Fibroblast of lung (primary cell): Measurements from ENCODE around the gene C2orf74. TPM values are rescaled to one million over a fixed set of nuclear protein-coding genes. Genes with fewer than 3 reads are reported as not detected.

ENCODE experiments used
- DNase-seq, 2 donors: peaks; one replicate each; pipeline versions ENCODE4 v3.0.0 to v3.0.0-alpha.2; 2010; ENCODE audit warnings: low read depth in 2 of 2
- H2AFZ ChIP-seq: 2 replicates; pipeline ENCODE4 v1.5.1; 2012; ENCODE audit warnings: low read length, control low read depth, inconsistent platforms
- H3K27ac ChIP-seq: 2 replicates; pipeline ENCODE4 v1.5.1; 2011; ENCODE audit warnings: low read length, control low read depth; ENCODE audit not compliant: insufficient read depth
- H3K27me3 ChIP-seq: 2 replicates; pipeline ENCODE4 v1.5.1; 2011; ENCODE audit warnings: mild to moderate bottlenecking, low read length; ENCODE audit not compliant: control insufficient read depth, insufficient read depth
- H3K36me3 ChIP-seq: 2 replicates; pipeline ENCODE4 v1.5.1; 2011; ENCODE audit warnings: low read length; ENCODE audit not compliant: control insufficient read depth, insufficient read depth
- H3K4me1 ChIP-seq: 2 replicates; pipeline ENCODE4 v1.5.1; 2011; ENCODE audit warnings: low read length; ENCODE audit not compliant: control insufficient read depth, insufficient read depth; ENCODE audit errors: extremely low read depth
- H3K4me2 ChIP-seq: 2 replicates; pipeline ENCODE4 v1.5.1; 2011; ENCODE audit warnings: low read length, control low read depth; ENCODE audit not compliant: insufficient read depth; ENCODE audit errors: extremely low read depth
- H3K4me3 ChIP-seq, 4 experiments: fragments of 200-600 bp in 1 of 4; sonication (generic) in 1 of 4; replicated peaks in 1 of 4; 2 replicates each; pipeline ENCODE4 v1.5.1; 2011 to 2016; ENCODE audit warnings: low read length in 4 of 4, low read depth in 3 of 4, mild to moderate bottlenecking in 3 of 4, control low read depth in 2 of 4, inconsistent platforms in 1 of 4, mixed read lengths in 1 of 4; ENCODE audit not compliant: insufficient read depth in 1 of 4; ENCODE audit errors: control extremely low read depth in 1 of 4
- H3K79me2 ChIP-seq: 2 replicates; pipeline ENCODE4 v1.5.1; 2012; ENCODE audit warnings: mild to moderate bottlenecking, low read length, inconsistent platforms; ENCODE audit not compliant: control insufficient read depth, insufficient read depth
- H3K9ac ChIP-seq: 2 replicates; pipeline ENCODE4 v1.5.1; 2011; ENCODE audit warnings: mild to moderate bottlenecking, low read length, control low read depth; ENCODE audit not compliant: insufficient read depth
- H3K9me3 ChIP-seq: 2 replicates; pipeline ENCODE4 v1.5.1; 2012; ENCODE audit warnings: low read depth, low read length; ENCODE audit not compliant: control insufficient read depth, insufficient read depth
- H4K20me1 ChIP-seq: 2 replicates; pipeline ENCODE4 v1.5.1; 2011; ENCODE audit warnings: low read length; ENCODE audit not compliant: control insufficient read depth, insufficient read depth; ENCODE audit errors: extremely low read depth
- EZH2 ChIP-seq: IDR thresholded peaks from 2 replicates; pipeline ENCODE4 v1.5.1; 2012; ENCODE audit warnings: low read length, control low read depth, mild to moderate bottlenecking; ENCODE audit errors: missing control alignments
- polyA plus RNA-seq, 2 donors: library from polyadenylated mRNA; depleted of rRNA in 1 of 2; stranded (reverse) in 1 of 2; unstranded in 1 of 2; fragments of >200 nt; gene quantifications; 2 replicates each; pipeline ENCODE4 v1.2.1, GENCODE V29; 2011 to 2012; ENCODE audit warnings: missing spikeins in 1 of 2
- total RNA-seq: library from RNA; depleted of rRNA; stranded (reverse); fragments of >200 nt; gene quantifications from 2 replicates; pipeline ENCODE4 v1.2.1, GENCODE V29; 2014
- TF ChIP-seq, protein P1 (sequence below), 2 donors: IDR thresholded peaks in 1 of 2; conservative IDR thresholded peaks in 1 of 2; 1 replicate in 1 of 2; 2 replicates in 1 of 2; pipeline ENCODE4 v1.5.1; 2011 to 2012; ENCODE audit warnings: low read length in 2 of 2, control low read depth in 1 of 2, inconsistent platforms in 1 of 2, low read depth in 1 of 2, mild to moderate bottlenecking in 1 of 2

Gene C2orf74
- total and polyA plus RNA-seq, 2 donors (not counting 1 experiment from before 2014, with no cell fraction given): 21.5 to 44.0 TPM

DNA sequence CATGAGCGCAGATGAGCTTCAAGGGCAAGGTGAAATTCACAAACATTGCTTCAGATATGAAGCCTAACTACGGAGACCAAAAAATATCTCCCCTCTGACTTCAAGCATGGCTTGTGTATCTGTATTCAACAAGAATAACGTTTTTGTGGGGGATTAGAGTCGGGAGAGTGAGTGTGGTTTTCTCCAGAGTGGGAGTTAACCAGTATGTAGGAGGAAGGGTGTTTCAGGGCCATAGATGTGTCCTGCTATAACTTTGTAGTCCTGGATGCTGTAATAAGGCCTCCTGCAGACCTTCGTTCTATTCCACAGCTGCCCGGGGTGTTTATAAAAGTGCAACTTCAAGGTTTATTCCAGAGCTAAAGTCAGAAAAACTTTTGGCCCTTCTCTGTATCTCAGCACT is 12.9 kb upstream of the C2orf74 start:
- no peaks in the 10 kb centered on the region for H3K27me3 ChIP-seq
- no peak overlapping the region for H2AFZ ChIP-seq
- H3K27ac ChIP-seq: no peak overlapping the region
- no peak overlapping the region for H3K9ac ChIP-seq
- no peak for TF ChIP-seq EZH2
- TF ChIP-seq, protein P1, sequence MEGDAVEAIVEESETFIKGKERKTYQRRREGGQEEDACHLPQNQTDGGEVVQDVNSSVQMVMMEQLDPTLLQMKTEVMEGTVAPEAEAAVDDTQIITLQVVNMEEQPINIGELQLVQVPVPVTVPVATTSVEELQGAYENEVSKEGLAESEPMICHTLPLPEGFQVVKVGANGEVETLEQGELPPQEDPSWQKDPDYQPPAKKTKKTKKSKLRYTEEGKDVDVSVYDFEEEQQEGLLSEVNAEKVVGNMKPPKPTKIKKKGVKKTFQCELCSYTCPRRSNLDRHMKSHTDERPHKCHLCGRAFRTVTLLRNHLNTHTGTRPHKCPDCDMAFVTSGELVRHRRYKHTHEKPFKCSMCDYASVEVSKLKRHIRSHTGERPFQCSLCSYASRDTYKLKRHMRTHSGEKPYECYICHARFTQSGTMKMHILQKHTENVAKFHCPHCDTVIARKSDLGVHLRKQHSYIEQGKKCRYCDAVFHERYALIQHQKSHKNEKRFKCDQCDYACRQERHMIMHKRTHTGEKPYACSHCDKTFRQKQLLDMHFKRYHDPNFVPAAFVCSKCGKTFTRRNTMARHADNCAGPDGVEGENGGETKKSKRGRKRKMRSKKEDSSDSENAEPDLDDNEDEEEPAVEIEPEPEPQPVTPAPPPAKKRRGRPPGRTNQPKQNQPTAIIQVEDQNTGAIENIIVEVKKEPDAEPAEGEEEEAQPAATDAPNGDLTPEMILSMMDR (conservative IDR thresholded peaks at IDR 0.05 in 1 of 2, IDR thresholded peaks at IDR 0.05 in 1 of 2; ENCODE audit: low read depth in 1 of 2, low read length in 2 of 2): no peak
- no peaks in the 10 kb centered on the region for H3K79me2 ChIP-seq
- DNase-seq: no peak
- H3K9me3 ChIP-seq: no peaks in the 10 kb centered on the region
- H3K4me1 ChIP-seq: no peaks in the 10 kb centered on the region
- no peak overlapping the region for H3K4me2 ChIP-seq
- H3K4me3 ChIP-seq: no peak overlapping the region
- no peaks in the 10 kb centered on the region for H4K20me1 ChIP-seq
- peaks cover 4% of the 10 kb centered on the region for H3K36me3 ChIP-seq

- no peaks in the 10 kb centered on the region for H3K4me1 ChIP-seq
- H3K4me2 ChIP-seq: no peak overlapping the region
- H3K36me3 ChIP-seq: peaks cover 4% of the 10 kb centered on the region
- H3K4me3 ChIP-seq: no peak overlapping the region
- no peak overlapping the region for H3K27ac ChIP-seq
- no peaks in the 10 kb centered on the region for H3K79me2 ChIP-seq
- no peaks in the 10 kb centered on the region for H4K20me1 ChIP-seq
- H3K9ac ChIP-seq: no peak overlapping the region
- H2AFZ ChIP-seq: no peak overlapping the region
- H3K9me3 ChIP-seq: no peaks in the 10 kb centered on the region
- peak; percentile 19 to 52 for DNase-seq
- H3K27me3 ChIP-seq: no peaks in the 10 kb centered on the region
- TF ChIP-seq, protein P1 (conservative IDR thresholded peaks at IDR 0.05 in 1 of 2, IDR thresholded peaks at IDR 0.05 in 1 of 2; ENCODE audit: low read depth in 1 of 2, low read length in 2 of 2): no peak
- TF ChIP-seq EZH2: no peak
These were observed 10.6 kb upstream of the C2orf74 start for GRCh38 chr2:61151436-61151835.

DNA sequence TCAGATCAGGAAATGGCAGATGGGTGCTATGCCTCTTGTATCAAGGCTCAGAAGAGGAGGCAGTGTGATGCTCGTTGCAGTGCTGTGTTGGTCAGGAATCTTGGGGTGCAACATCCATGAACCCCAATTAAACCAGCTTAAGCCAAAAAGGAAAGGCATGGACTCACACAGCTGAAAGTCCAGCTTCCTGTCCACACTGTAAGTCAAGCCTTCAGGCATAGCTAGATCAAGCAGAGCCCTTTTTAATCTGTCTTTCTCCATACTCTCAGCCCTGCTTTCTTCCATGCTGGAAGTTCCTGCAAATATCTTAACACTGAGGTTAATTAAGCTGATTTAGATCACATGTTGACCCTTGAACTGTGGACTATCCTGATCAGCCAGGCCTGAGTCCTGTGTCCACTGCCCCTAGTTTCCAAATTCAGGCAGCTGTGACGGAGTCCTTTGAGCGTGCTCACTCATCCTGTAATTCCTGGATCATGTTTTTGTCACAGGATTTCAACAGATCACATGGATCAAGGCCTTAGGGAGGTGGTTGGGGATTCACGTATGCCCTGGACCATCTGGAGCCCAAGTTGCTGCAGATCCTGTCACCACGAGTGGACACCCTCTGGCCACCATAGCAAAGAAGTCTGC is 4.5 kb upstream of the C2orf74 start:
- no peaks in the 10 kb centered on the region for H3K79me2 ChIP-seq
- no peaks in the 10 kb centered on the region for H3K27me3 ChIP-seq
- no peaks in the 10 kb centered on the region for H3K9me3 ChIP-seq
- no peaks in the 10 kb centered on the region for H4K20me1 ChIP-seq
- no peak for DNase-seq
- H2AFZ ChIP-seq: no peak overlapping the region
- H3K9ac ChIP-seq: no peak overlapping the region
- H3K36me3 ChIP-seq: no peaks in the 10 kb centered on the region
- no peak overlapping the region for H3K4me3 ChIP-seq
- no peak overlapping the region for H3K4me2 ChIP-seq
- no peak for TF ChIP-seq EZH2
- TF ChIP-seq, protein P1 (conservative IDR thresholded peaks at IDR 0.05 in 1 of 2, IDR thresholded peaks at IDR 0.05 in 1 of 2; ENCODE audit: low read depth in 1 of 2, low read length in 2 of 2): no peak
- no peaks in the 10 kb centered on the region for H3K4me1 ChIP-seq
- no peak overlapping the region for H3K27ac ChIP-seq
